A549 (cell line): ENCODE measurements around the gene LYST.

Experiments used
- TF ChIP-seq, protein P1 (sequence below): IDR thresholded peaks from 2 replicates; pipeline ENCODE4 v1.6.1; 2012; ENCODE audit warnings: low read depth, borderline replicate concordance
- TF ChIP-seq, protein P2 (sequence below): fragments of >200 bp; sonication (Bioruptor Twin); formaldehyde crosslinking; IDR thresholded peaks from 3 replicates; pipeline ENCODE4 v1.5.1; 2016

DNA sequence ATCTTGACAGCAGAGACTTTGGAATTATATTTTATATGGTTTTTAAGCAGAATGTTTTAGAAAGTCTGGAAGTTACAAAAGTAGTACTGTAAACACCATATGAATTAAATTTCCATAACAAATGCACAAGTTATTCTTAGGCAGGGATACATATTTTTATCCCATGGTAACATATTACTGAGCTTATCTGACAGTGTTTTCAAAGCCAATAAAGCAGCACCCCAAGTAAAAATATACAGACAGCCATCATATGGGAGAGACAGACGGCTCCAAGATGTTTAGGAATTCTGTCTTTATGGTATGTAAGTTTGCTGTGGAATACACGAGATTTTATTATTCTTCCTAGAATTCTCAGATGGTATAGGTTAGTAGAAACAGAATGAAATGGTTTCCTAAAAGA lies 205.1 kb downstream of the LYST start:
- TF ChIP-seq, protein P1, sequence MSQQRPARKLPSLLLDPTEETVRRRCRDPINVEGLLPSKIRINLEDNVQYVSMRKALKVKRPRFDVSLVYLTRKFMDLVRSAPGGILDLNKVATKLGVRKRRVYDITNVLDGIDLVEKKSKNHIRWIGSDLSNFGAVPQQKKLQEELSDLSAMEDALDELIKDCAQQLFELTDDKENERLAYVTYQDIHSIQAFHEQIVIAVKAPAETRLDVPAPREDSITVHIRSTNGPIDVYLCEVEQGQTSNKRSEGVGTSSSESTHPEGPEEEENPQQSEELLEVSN = no peak
- TF ChIP-seq, protein P2, sequence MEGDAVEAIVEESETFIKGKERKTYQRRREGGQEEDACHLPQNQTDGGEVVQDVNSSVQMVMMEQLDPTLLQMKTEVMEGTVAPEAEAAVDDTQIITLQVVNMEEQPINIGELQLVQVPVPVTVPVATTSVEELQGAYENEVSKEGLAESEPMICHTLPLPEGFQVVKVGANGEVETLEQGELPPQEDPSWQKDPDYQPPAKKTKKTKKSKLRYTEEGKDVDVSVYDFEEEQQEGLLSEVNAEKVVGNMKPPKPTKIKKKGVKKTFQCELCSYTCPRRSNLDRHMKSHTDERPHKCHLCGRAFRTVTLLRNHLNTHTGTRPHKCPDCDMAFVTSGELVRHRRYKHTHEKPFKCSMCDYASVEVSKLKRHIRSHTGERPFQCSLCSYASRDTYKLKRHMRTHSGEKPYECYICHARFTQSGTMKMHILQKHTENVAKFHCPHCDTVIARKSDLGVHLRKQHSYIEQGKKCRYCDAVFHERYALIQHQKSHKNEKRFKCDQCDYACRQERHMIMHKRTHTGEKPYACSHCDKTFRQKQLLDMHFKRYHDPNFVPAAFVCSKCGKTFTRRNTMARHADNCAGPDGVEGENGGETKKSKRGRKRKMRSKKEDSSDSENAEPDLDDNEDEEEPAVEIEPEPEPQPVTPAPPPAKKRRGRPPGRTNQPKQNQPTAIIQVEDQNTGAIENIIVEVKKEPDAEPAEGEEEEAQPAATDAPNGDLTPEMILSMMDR = no peak
